Sciatic nerve (tissue), 2 donors: ENCODE measurements around the gene MXD1. TPM values are rescaled to one million over a fixed set of nuclear protein-coding genes. Genes with fewer than 3 reads are reported as not detected.

Source experiments
- ATAC-seq: fragments of 200-7000 bp; cut with Tn5 transposase; one replicate; pipeline ENCODE4 v1.9.1; 2020; ENCODE audit warnings: mild to moderate bottlenecking, moderate library complexity
- DNase-seq: peaks from one replicate; pipeline ENCODE4 v3.0.0-alpha.2; 2020; ENCODE audit warnings: low spot score
- intact Hi-C: fragments of 100-400 bp; cut with DNase I; formaldehyde crosslinking; loops from one replicate; pipeline ENCODE4 v1.14.2; 2022
- total RNA-seq: library from RNA; stranded (reverse); fragmentation: NEBNext Ultra II Directional; extraction: Animal tissue kit (Norgen Biotek cat#: 25700); gene quantifications from one replicate; pipeline ENCODE4 v1.2.1, GENCODE V29; 2021
- donor health status: DM: no; HTN: no; CAD: no.
- donor health status: DM: no; HTN: no; CAD: no.

The MXD1 gene
- total RNA-seq, 1 donor from 2014 or later, result 25.3 TPM

GRCh38 chr2:69931832-69932595, 17.1 kb downstream of the MXD1 start:
- ATAC-seq, result no peak
- intact Hi-C loops, result no loop called here

GRCh38 chr2:69932596-69932922, 17.6 kb downstream of the MXD1 start:
- ATAC-seq (no peak), DNase-seq (no peak)
- intact Hi-C loops, result no loop called here

More at GRCh38 chr2:69931832-69932595, 17.1 kb downstream of the MXD1 start:
- DNase-seq, result no peak

- no peak for ATAC-seq
- intact Hi-C loops, result no loop called here
Measured at GRCh38 chr2:69933254-69933828, 18.4 kb downstream of the MXD1 start.

GRCh38 chr2:69933839-69934613, 19.1 kb downstream of the MXD1 start:
- ATAC-seq (peak; percentile 36), DNase-seq (no peak)
- intact Hi-C loops, result no loop called here

More at GRCh38 chr2:69933254-69933828, 18.4 kb downstream of the MXD1 start:
- DNase-seq, result no peak

- no peak for ATAC-seq
- intact Hi-C loops, result no loop called here
Measured at GRCh38 chr2:69934614-69934908, 19.7 kb downstream of the MXD1 start.

GRCh38 chr2:69935011-69935410, 20.1 kb downstream of the MXD1 start:
- intact Hi-C loops, result no loop called here
- no peak for ATAC-seq
- DNase-seq, result no peak

More at GRCh38 chr2:69934614-69934908, 19.7 kb downstream of the MXD1 start:
- DNase-seq, result no peak

GRCh38 chr2:69936906-69937305, 22.0 kb downstream of the MXD1 start:
- ATAC-seq, result no peak
- no peak for DNase-seq
- intact Hi-C loops, result no loop called here

- ATAC-seq (no peak), DNase-seq (no peak)
- intact Hi-C loops, result no loop called here
Measured at GRCh38 chr2:69937968-69938367, 23.1 kb downstream of the MXD1 start.

GRCh38 chr2:69939722-69940121, 24.8 kb downstream of the MXD1 start:
- intact Hi-C loops, result no loop called here
- DNase-seq (no peak), ATAC-seq (no peak)

- DNase-seq (no peak), ATAC-seq (no peak)
- intact Hi-C loops, result no loop called here
Measured at GRCh38 chr2:69940691-69941090, 25.8 kb downstream of the MXD1 start.

- intact Hi-C loops, result no loop called here
- ATAC-seq, result no peak
- no peak for DNase-seq
Measured at GRCh38 chr2:69943000-69943842, 28.3 kb downstream of the MXD1 start.

- ATAC-seq, result no peak
Measured at GRCh38 chr2:69943843-69944525, 29.1 kb downstream of the MXD1 start.

GRCh38 chr2:69944756-69945155, 29.8 kb downstream of the MXD1 start:
- ATAC-seq (no peak), DNase-seq (no peak)
- intact Hi-C loops, result no loop called here

More at GRCh38 chr2:69943843-69944525, 29.1 kb downstream of the MXD1 start:
- DNase-seq, result no peak
- intact Hi-C loops, result no loop called here

GRCh38 chr2:69945441-69945840, 30.5 kb downstream of the MXD1 start:
- no peak for DNase-seq
- intact Hi-C loops, result no loop called here
- no peak for ATAC-seq

- intact Hi-C loops, result no loop called here
- DNase-seq, result no peak
Measured at GRCh38 chr2:69945941-69946340, 31.0 kb downstream of the MXD1 start.

GRCh38 chr2:69946351-69947324, 31.7 kb downstream of the MXD1 start:
- intact Hi-C loops, result no loop called here
- ATAC-seq, result no peak
- no peak for DNase-seq

More at GRCh38 chr2:69945941-69946340, 31.0 kb downstream of the MXD1 start:
- ATAC-seq, result no peak

GRCh38 chr2:69947325-69947931, 32.5 kb downstream of the MXD1 start:
- no peak for DNase-seq
- no peak for ATAC-seq
- intact Hi-C loops, result no loop called here
